Measurements from ENCODE around the gene STRN.

GRCh38 chr2:36818542-36818941 lies 147.8 kb downstream of the STRN start:
- TF ChIP-seq CTCF (IDR thresholded peaks at IDR 0.05; ENCODE audit: low read length) (no peak), EZH2 (IDR thresholded peaks at IDR 0.05; ENCODE audit: borderline replicate concordance, low read length) (no peak)
